AG04450 (cell line): ENCODE results near the gene BCCIP. TPM values are rescaled to one million over a fixed set of nuclear protein-coding genes. Genes with fewer than 3 reads are reported as not detected.

Source experiments
- CTCF ChIA-PET: fragments of 300-600, 350-600 bp; formaldehyde crosslinking; extraction: SDS; loops from one replicate; lab custom pipeline; 2022; ENCODE audit warnings: antibody characterized with exemption, inconsistent platforms; lab: Charles Lee
- POLR2A ChIA-PET: fragments of 350-600 bp; formaldehyde crosslinking; extraction: SDS; loops from one replicate; lab custom pipeline; 2021; ENCODE audit warnings: antibody characterized with exemption, inconsistent platforms; lab: Yijun Ruan, JAX
- DNase-seq: peaks from one replicate; pipeline ENCODE4 v3.0.0-alpha.2; 2011; ENCODE audit warnings: low read depth, low spot score
- H3K27ac ChIP-seq: one replicate; pipeline ENCODE4 v1.5.1; 2012; ENCODE audit warnings: low read depth, low read length, control low read depth
- H3K27me3 ChIP-seq: one replicate; pipeline ENCODE4 v1.6.0; 2012; ENCODE audit warnings: low read length; ENCODE audit not compliant: control insufficient read depth, insufficient read depth
- H3K4me3 ChIP-seq: 2 replicates; pipeline ENCODE4 v1.5.1; 2011; ENCODE audit warnings: mild to moderate bottlenecking, low read depth, low read length, control low read depth
- H3K9me3 ChIP-seq: 2 replicates; pipeline ENCODE4 v1.5.1; 2012; ENCODE audit warnings: low read length; ENCODE audit not compliant: control insufficient read depth, insufficient read depth
- polyA plus RNA-seq: library from polyadenylated mRNA; depleted of rRNA; stranded (reverse); fragments of >200 nt; gene quantifications from 2 replicates; pipeline ENCODE4 v1.2.3, GENCODE V29; 2011
- TF ChIP-seq, protein P1 (sequence below): IDR thresholded peaks from 2 replicates; pipeline ENCODE4 v1.5.1; 2011; ENCODE audit warnings: low read depth, low read length, control low read depth, inconsistent platforms

Gene BCCIP
- polyA plus RNA-seq, 1 experiment, result 63.8 TPM

DNA sequence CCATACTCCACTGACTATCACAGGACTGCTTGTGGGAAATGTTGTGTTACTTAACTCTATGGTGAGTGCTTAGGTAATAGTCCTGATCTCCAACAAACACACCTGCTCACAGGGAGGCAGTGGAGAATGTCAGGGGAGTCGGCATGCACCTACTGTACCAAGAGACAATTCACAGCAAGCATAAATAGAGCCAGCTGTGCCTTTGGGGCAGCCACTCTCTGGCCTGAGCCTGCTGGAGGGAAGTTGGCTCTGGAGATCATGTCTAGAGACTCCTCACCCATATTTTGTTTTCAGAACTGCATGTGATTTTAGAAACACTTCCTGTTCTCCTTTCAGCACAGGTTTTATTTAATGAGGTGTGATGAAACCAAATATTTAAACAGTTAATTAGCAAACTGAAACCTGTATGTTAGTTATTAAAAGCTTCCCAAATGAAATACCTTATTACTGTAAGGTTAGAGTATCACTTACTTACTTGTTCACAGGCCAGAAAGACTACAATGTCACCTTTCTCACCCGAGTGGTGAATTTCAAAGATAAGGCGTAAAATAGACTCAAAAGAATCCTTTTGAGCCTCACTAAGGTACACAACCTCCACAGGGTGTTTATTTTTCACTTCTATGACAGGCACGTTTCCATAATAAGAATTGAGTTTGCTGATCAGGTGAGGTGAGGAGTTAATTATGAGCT lies 35.9 kb downstream of the BCCIP start:
- CTCF ChIA-PET, result interaction anchor here (0.7 kb wide), 1 partner anchor 10 kb away, joined by 3 read pairs; no protein-coding TSS in a partner anchor
- POLR2A ChIA-PET, result no interaction called here
- no peak overlapping the region for H3K4me3 ChIP-seq
- H3K9me3 ChIP-seq, result no peaks in the 10 kb centered on the region
- TF ChIP-seq, protein P1, sequence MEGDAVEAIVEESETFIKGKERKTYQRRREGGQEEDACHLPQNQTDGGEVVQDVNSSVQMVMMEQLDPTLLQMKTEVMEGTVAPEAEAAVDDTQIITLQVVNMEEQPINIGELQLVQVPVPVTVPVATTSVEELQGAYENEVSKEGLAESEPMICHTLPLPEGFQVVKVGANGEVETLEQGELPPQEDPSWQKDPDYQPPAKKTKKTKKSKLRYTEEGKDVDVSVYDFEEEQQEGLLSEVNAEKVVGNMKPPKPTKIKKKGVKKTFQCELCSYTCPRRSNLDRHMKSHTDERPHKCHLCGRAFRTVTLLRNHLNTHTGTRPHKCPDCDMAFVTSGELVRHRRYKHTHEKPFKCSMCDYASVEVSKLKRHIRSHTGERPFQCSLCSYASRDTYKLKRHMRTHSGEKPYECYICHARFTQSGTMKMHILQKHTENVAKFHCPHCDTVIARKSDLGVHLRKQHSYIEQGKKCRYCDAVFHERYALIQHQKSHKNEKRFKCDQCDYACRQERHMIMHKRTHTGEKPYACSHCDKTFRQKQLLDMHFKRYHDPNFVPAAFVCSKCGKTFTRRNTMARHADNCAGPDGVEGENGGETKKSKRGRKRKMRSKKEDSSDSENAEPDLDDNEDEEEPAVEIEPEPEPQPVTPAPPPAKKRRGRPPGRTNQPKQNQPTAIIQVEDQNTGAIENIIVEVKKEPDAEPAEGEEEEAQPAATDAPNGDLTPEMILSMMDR, result no peak
- no peak overlapping the region for H3K27ac ChIP-seq
- no peaks in the 10 kb centered on the region for H3K27me3 ChIP-seq
- no peak for DNase-seq

DNA sequence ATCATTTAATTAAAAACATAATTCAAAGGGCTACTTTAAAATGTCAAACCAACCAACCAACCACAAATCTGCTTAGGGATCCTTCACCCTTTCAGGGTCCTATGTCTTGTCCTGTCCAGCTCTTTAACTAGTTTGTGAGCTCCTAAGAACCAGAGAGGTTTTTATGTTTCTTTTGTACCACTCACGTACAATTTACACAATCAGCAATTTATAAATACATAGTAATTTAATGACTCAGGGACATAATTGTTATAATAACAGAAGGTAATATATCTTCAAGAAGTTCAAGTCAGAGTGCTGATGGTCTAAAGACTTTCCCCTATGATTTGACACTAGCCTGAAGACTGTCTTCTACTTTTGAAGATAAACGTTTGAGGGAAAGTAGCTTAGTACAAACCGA lies 41.8 kb downstream of the BCCIP start:
- no peaks in the 10 kb centered on the region for H3K27me3 ChIP-seq
- no peak for DNase-seq
- no peak overlapping the region for H3K4me3 ChIP-seq
- no peak overlapping the region for H3K27ac ChIP-seq
- CTCF ChIA-PET, result interaction anchor here (0.7 to 2.1 kb wide), 2 partner anchors 69 to 1420 kb away, joined by 4 to 11 read pairs; no protein-coding TSS in a partner anchor
- TF ChIP-seq, protein P1, result no peak
- POLR2A ChIA-PET, result no interaction called here
- H3K9me3 ChIP-seq, result no peaks in the 10 kb centered on the region

DNA sequence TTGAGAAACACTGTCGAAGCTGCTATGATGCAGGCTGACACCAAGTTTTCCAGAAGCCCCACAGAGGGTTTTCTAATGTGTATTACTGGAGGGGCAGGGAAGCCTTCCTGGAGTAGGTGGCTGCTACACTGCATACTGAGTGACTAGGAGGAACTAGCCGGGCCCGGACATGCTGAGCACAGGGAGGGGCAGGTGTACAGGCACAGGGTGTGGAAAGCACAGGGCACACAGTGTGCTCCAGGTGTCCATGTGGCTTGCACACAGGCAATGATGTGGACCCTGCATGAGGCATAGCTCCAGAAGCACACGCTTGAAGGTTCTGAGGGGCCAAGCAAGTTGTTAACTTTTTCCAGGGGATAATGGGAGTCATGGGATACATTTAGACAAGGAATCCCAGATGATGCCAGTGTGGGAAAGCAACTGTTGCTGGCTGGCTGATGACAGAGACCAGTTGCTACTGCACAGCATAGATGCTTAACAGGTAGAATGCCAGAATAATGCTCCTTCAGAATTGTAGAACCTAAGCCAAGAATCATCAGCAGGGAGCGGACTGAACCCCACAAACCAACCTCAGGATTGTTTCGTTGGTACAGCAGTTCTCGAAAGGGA lies 43.2 kb downstream of the BCCIP start:
- no peak for DNase-seq
- no peak overlapping the region for H3K4me3 ChIP-seq
- H3K9me3 ChIP-seq, result no peaks in the 10 kb centered on the region
- TF ChIP-seq, protein P1, result no peak
- no peaks in the 10 kb centered on the region for H3K27me3 ChIP-seq
- POLR2A ChIA-PET, result no interaction called here
- CTCF ChIA-PET, result interaction anchor here (0.5 to 2.1 kb wide), 2 partner anchors 12 to 68 kb away, joined by 4 to 11 read pairs; no protein-coding TSS in a partner anchor
- H3K27ac ChIP-seq, result no peak overlapping the region

DNA sequence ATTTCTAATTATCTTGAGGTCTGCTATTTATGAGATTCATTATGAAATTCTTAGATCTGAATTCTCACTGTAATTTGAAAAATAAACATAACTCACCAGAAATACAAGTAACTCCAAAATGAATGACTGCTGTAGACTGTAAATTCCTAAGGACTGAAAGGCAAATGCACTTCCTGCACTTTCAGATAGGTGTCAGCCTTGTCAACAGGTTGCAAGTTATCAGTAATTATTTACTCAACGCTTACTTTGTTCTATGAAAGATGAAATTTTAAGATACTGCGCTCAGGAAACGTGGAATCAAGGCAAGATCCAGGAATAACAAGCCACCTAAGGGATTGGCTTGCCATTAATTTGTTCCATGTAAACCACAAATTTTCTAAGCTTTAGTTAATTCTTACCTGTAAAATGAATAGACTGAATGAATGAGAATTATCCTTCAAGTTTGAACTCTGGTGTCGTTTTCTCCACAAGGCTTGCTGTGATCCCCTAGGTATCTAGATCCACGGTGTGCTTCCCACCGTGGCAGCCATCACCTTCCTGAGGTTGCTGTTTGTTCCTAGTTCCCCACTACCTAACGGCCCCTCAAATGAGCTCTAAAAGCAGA lies 45.1 kb downstream of the BCCIP start:
- H3K27me3 ChIP-seq, result no peaks in the 10 kb centered on the region
- H3K9me3 ChIP-seq, result no peaks in the 10 kb centered on the region
- CTCF ChIA-PET, result interaction anchor here (0.6 to 4.5 kb wide), 23 partner anchors 8 to 899 kb away, joined by 3 to 28 read pairs (median 3); no protein-coding TSS in a partner anchor
- no peak overlapping the region for H3K27ac ChIP-seq
- H3K4me3 ChIP-seq, result no peak overlapping the region
- peak; percentile 32 for DNase-seq
- POLR2A ChIA-PET, result no interaction called here
- TF ChIP-seq, protein P1, result peak; percentile 80
